Bone marrow (tissue), 2 donors: ENCODE measurements around the gene SLC39A11.
"Not testable (repeated sequence)": the region's sequence is repeated elsewhere in the genome, so short reads cannot be mapped to it uniquely, and the experiment has no call there.

ENCODE experiments used
- DNase-seq, 2 donors: peaks; one replicate each; lab custom pipeline; 2025; lab: John Stamatoyannopoulos, UW

Gene SLC39A11

DNA sequence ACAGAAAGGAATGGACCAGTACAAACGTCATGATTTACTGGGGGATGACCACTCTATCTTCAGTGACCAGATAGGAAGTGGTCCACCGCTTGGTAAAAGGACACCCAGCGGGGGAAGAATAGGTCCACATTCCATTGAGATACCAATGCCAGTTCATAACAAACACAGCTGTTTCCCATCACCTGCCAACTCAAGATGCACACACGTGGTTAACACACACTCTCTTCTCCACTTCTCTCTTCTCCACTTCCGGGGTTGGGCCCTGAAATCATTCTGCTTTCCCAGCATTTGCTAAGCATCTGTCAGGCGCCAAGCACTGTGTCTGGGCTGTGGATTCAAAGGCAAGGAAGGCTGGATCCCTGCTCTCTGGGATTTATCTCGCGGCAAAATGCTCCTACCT lies 175.5 kb downstream of the SLC39A11 start:
- no peak for DNase-seq

GRCh38 chr17:72915625-72916081 lies 176.8 kb downstream of the SLC39A11 start:
- no peak for DNase-seq

DNA sequence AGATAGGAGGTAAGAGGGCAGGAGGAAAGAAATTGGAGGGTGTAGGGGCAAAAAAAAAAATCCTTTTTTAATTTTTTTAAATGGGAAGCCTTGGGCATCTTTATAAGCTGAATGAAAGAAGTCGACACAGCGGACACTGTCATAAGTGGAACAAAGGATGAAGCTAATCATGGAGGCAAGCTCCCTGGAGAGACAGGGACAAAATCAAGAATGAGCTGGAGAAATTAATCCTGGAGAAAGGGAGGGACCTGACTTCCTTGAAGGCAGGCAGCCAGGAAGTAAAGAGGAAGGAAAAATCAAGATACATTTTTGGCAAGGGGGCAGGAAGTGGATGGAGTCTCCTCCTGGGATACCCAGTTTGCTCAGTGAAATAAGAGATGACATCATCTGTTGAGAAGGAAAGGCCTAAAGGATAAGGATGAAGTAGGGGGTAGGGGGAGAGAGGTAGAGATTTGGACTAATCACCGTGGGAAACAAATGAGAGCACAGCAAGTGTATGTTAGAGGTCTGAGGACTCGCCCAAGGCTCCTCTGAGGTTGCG lies 179.3 kb downstream of the SLC39A11 start:
- DNase-seq = no peak

DNA sequence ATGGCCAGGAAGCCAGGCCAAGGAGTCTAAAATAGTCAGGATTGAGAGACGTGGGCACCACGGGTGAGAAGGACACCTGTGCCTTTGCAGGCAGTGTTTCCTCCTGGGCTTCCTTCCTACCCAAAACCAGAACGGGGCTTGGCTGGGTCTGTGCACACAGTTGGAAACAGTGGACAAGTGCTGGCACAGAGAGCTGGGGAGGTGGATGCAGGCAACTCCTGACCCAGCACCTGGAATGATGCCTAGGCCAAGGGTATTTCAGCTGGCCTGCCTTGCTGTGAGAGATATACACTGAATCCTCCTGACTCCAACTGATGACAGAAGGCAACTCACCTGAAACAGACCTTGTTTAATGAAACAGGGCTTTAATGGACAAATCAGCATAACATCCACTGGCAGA lies 186.2 kb downstream of the SLC39A11 start:
- no peak for DNase-seq

GRCh38 chr17:72903522-72903921 lies 189.0 kb downstream of the SLC39A11 start:
- DNase-seq = no peak

- DNase-seq = no peak
These were observed 190.8 kb downstream of the SLC39A11 start for GRCh38 chr17:72901657-72902056.

- no peak for DNase-seq
These were observed 191.4 kb downstream of the SLC39A11 start for GRCh38 chr17:72901083-72901482.

- DNase-seq = no peak
These were observed 191.9 kb downstream of the SLC39A11 start for GRCh38 chr17:72900654-72900971.

- DNase-seq = no peak
These were observed 193.8 kb downstream of the SLC39A11 start for GRCh38 chr17:72898725-72899124.

GRCh38 chr17:72896288-72896687 lies 196.2 kb downstream of the SLC39A11 start:
- DNase-seq = not testable (repeated sequence)

- no peak for DNase-seq
These were observed 200.9 kb downstream of the SLC39A11 start for GRCh38 chr17:72891627-72892026.

GRCh38 chr17:72890711-72891110 lies 201.8 kb downstream of the SLC39A11 start:
- DNase-seq = no peak

- no peak for DNase-seq
These were observed 204.6 kb downstream of the SLC39A11 start for GRCh38 chr17:72887917-72888316.

GRCh38 chr17:72887322-72887721 lies 205.2 kb downstream of the SLC39A11 start:
- no peak for DNase-seq

GRCh38 chr17:72886622-72887021 lies 205.9 kb downstream of the SLC39A11 start:
- no peak for DNase-seq

- no peak for DNase-seq
These were observed 208.4 kb downstream of the SLC39A11 start for GRCh38 chr17:72884066-72884465.

- no peak for DNase-seq
These were observed 209.1 kb downstream of the SLC39A11 start for GRCh38 chr17:72883351-72883750.

DNA sequence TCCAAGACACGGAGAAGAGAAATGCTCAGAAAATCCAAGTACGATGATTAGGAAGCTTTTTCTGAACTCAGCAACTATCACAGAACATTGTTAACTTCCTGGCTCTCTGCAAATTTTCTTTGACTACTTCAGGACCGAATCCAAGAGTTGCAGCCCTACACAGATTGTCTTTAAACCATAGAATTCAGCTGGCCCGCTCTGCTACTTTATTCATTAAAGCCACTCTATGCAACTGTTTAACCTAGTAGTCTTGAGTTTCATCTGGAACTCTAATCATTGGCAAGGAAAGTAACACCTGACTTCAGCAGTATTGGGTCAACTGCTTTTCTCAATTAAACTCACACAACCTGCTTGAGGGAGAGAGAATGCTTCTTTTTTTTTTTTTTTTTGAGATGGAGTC lies 210.1 kb downstream of the SLC39A11 start:
- no peak for DNase-seq

GRCh38 chr17:72879877-72880276 lies 212.6 kb downstream of the SLC39A11 start:
- DNase-seq = no peak

DNA sequence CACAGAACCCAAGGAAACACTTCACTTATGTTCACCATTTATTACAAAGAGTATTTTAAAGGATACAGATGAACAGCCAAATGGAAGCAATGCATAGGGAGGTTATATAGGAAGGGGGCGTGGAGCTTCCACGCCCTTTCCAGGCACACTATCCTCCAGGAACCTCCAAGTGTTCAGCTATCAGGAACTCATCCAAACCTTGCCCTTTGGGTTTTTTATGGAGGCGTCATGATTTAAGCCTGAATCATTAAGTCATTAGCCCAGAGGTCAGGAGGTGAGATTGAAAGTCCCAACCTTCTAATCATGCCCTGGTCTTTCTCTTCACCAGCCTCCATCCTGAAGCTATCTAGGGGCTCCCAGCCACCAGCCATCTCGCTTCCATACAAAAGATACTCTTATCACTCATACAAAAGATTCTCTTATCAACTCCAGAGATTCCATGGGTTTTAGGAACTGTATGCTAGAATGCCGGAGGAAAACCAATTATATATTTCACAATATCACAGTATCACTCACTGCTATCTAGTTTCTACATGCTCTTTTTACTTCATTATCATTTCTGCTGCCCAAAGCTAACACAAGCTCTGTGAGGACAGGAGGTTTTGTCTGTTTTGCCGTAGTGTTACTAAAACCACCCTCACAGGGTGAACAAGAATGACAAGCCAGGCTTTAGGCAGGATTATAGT lies 213.4 kb downstream of the SLC39A11 start:
- no peak for DNase-seq

GRCh38 chr17:72877348-72877747 lies 215.1 kb downstream of the SLC39A11 start:
- DNase-seq = no peak

- DNase-seq = no peak
These were observed 216.1 kb downstream of the SLC39A11 start for GRCh38 chr17:72876413-72876812.

DNA sequence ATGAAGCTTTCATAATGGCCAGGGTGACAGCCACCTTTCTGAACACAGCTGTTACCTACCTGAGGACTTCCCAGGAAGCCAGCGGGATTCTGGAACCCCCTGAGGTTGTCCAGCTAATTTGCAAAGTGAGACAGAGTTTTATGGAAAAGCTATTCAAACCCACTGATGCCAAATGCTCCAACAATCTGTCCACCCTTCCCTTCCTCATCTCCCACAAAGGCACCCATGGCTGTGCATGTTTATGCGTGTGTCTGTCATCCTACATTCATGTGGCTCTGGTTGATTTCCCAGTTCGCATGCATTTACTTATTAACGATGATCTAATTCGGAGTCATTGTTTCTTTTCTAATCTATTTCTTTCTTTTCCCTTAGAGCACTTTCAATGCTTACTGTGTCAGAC lies 217.1 kb downstream of the SLC39A11 start:
- no peak for DNase-seq

- no peak for DNase-seq
These were observed 220.1 kb downstream of the SLC39A11 start for GRCh38 chr17:72872396-72872795.
